DND-41 (cell line): Measurements from ENCODE around the gene NFIA.

Source experiments
- ATAC-seq: fragments of 200-7000 bp; cut with Tn5 transposase; 3 replicates; pipeline ENCODE4 v1.9.1; 2021; ENCODE audit warnings: low read depth; ENCODE audit not compliant: insufficient read depth
- DNase-seq: peaks from one replicate; pipeline ENCODE4 v3.0.0-alpha.2; 2020
- H2AFZ ChIP-seq: 2 replicates; pipeline ENCODE4 v1.6.0; 2012; ENCODE audit warnings: low read depth, low read length
- H3K27ac ChIP-seq: 2 replicates; pipeline ENCODE4 v1.5.1; 2012; ENCODE audit warnings: low read length, inconsistent platforms
- H3K27me3 ChIP-seq: fragments of 200-600 bp; sonication (generic); 2 replicates; pipeline ENCODE4 v1.6.0; 2012; ENCODE audit warnings: low read length, mild to moderate bottlenecking, inconsistent platforms; ENCODE audit not compliant: insufficient read depth, poor library complexity
- H3K36me3 ChIP-seq: 2 replicates; pipeline ENCODE4 v1.5.1; 2012; ENCODE audit warnings: low read length, inconsistent platforms; ENCODE audit not compliant: insufficient read depth
- H3K4me1 ChIP-seq: 2 replicates; pipeline ENCODE4 v1.5.1; 2012; ENCODE audit warnings: mild to moderate bottlenecking, low read length; ENCODE audit not compliant: insufficient read depth
- H3K4me2 ChIP-seq: 2 replicates; pipeline ENCODE4 v1.6.0; 2012; ENCODE audit warnings: mild to moderate bottlenecking, moderate library complexity, low read length, inconsistent platforms; ENCODE audit not compliant: insufficient read depth
- H3K4me3 ChIP-seq, 2 experiments: fragments of 200-600 bp in 1 of 2; shearing (Covaris generic) in 1 of 2; 2 replicates each; pipeline ENCODE4 v1.5.1; 2012 to 2016; ENCODE audit warnings: inconsistent platforms in 2 of 2, low read length in 2 of 2, mild to moderate bottlenecking in 2 of 2, low read depth in 1 of 2, moderate library complexity in 1 of 2
- H3K79me2 ChIP-seq: 2 replicates; pipeline ENCODE4 v1.6.0; 2012; ENCODE audit warnings: low read length, inconsistent platforms; ENCODE audit not compliant: insufficient read depth
- H3K9ac ChIP-seq: 2 replicates; pipeline ENCODE4 v1.6.0; 2012; ENCODE audit warnings: low read depth, mild to moderate bottlenecking, inconsistent platforms, low read length, moderate library complexity
- H3K9me3 ChIP-seq: 2 replicates; pipeline ENCODE4 v1.5.1; 2012; ENCODE audit warnings: low read length, moderate library complexity, mild to moderate bottlenecking, inconsistent platforms; ENCODE audit not compliant: insufficient read depth, severe bottlenecking
- H4K20me1 ChIP-seq: 2 replicates; pipeline ENCODE4 v1.6.0; 2012; ENCODE audit warnings: low read length; ENCODE audit not compliant: insufficient read depth
- CTCF ChIP-seq: IDR thresholded peaks from 2 replicates; pipeline ENCODE4 v1.5.1; 2012; ENCODE audit warnings: borderline replicate concordance, low read length, moderate library complexity, mild to moderate bottlenecking; ENCODE audit not compliant: poor library complexity, severe bottlenecking; ENCODE audit errors: extremely low read depth
- EZH2 ChIP-seq: IDR thresholded peaks from 3 replicates; pipeline ENCODE4 v1.6.1; 2012; ENCODE audit warnings: borderline replicate concordance, low read depth, mild to moderate bottlenecking, moderate library complexity, low read length, inconsistent platforms; ENCODE audit not compliant: severe bottlenecking

The NFIA gene

DNA sequence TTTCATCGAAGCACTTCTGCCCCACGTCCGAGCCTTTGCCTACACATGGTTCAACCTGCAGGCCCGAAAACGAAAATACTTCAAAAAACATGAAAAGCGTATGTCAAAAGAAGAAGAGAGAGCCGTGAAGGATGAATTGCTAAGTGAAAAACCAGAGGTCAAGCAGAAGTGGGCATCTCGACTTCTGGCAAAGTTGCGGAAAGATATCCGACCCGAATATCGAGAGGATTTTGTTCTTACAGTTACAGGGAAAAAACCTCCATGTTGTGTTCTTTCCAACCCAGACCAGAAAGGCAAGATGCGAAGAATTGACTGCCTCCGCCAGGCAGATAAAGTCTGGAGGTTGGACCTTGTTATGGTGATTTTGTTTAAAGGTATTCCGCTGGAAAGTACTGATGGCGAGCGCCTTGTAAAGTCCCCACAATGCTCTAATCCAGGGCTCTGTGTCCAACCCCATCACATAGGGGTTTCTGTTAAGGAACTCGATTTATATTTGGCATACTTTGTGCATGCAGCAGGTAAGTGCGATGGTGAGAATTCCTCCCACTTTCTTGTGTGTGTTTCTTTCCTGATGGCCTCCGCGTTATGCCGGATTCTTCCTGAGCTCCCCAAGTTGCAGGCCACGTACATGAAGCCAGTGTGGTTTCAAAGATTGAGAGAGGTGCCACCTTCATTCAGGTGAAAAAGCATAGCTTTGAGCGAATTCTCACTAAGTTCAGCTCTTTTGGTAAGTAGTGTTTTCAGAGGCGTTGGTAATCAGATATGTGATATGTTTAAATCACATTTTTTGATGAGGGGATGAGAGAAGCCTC is 6.0 kb downstream of the NFIA start:
- ATAC-seq (no peak), DNase-seq (no peak)
- no peak overlapping the region for H3K9ac ChIP-seq
- H4K20me1 ChIP-seq, result no peaks in the 10 kb centered on the region
- H3K79me2 ChIP-seq, result no peaks in the 10 kb centered on the region
- H3K27ac ChIP-seq, result no peak overlapping the region
- TF ChIP-seq EZH2 (no peak), CTCF (no peak)
- no peak overlapping the region for H2AFZ ChIP-seq
- no peaks in the 10 kb centered on the region for H3K9me3 ChIP-seq
- H3K36me3 ChIP-seq, result no peaks in the 10 kb centered on the region
- H3K27me3 ChIP-seq, result no peaks in the 10 kb centered on the region
- no peak overlapping the region for H3K4me3 ChIP-seq
- H3K4me2 ChIP-seq, result no peak overlapping the region
- H3K4me1 ChIP-seq, result no peaks in the 10 kb centered on the region

- no peak overlapping the region for H3K4me2 ChIP-seq
- H3K27me3 ChIP-seq, result no peaks in the 10 kb centered on the region
- H3K4me1 ChIP-seq, result no peaks in the 10 kb centered on the region
- no peaks in the 10 kb centered on the region for H3K79me2 ChIP-seq
- no peak overlapping the region for H3K27ac ChIP-seq
- TF ChIP-seq EZH2 (no peak), CTCF (no peak)
- H2AFZ ChIP-seq, result no peak overlapping the region
- no peak for ATAC-seq
- DNase-seq, result no peak
- no peaks in the 10 kb centered on the region for H3K36me3 ChIP-seq
- no peaks in the 10 kb centered on the region for H4K20me1 ChIP-seq
- H3K9ac ChIP-seq, result no peak overlapping the region
- H3K9me3 ChIP-seq, result no peaks in the 10 kb centered on the region
- H3K4me3 ChIP-seq, result no peak overlapping the region
These were observed 7.0 kb downstream of the NFIA start for GRCh38 chr1:61089338-61089737.

DNA sequence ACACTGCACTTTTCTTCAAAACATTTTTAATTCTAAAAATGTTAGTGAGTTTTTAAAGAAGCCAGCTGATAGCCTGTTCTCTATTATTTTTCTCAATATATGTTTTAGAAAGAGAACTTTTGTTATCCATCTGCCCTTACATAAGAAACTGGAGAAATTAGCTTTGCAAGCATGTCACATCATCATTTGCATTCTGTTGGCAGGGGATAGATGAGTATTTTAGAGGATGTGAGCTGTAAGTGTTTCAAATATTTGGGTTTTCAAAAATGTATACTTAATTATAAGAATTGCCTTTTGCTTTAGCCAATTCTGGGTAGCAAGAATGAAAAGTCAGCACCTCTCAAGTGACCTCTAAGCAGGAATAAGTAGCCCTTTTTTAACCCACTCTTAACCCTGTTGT is 7.4 kb downstream of the NFIA start:
- TF ChIP-seq CTCF, result no peak
- no peak for TF ChIP-seq EZH2
- Histone ChIP-seq H3K4me1 (no peaks in the 10 kb centered on the region), H3K79me2 (no peaks in the 10 kb centered on the region), H3K4me3 (no peak overlapping the region), H2AFZ (no peak overlapping the region), H3K4me2 (no peak overlapping the region), H3K27me3 (no peaks in the 10 kb centered on the region), H3K27ac (no peak overlapping the region), H3K36me3 (no peaks in the 10 kb centered on the region), H3K9me3 (no peaks in the 10 kb centered on the region), H3K9ac (no peak overlapping the region), H4K20me1 (no peaks in the 10 kb centered on the region)
- DNase-seq (no peak), ATAC-seq (no peak)

DNA sequence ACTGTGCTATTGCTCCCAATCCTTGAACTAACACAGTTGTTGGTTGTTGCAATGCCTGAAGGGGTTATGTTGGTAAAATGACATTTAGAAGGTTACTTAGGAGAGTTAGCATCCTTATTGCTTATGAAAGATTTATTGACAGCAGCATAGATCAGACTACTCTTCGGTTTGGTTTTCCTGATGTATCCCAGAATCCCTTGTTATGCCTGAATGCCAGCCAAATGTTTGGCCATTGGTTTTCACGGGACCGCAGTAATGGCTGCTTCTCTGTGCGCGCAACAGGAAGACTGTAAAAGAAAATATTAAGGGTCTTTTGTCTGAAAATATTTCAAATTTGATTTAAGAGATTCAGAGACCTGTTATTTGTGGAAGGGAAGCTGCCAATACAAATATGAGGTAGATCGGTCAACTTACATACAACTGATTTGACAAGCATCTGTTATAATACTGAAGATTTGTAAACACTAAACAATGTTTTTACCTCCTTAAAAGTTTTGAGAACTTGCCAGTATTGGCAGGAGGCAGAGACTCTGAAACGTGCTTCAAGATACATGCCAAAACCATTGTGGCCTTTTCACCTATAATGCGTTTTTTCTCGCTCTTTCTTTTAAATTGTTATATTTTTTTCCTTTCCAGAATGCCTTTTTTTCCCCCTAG is 8.3 kb downstream of the NFIA start:
- ATAC-seq (no peak), DNase-seq (no peak)
- H3K36me3 ChIP-seq, result no peaks in the 10 kb centered on the region
- no peak overlapping the region for H3K9ac ChIP-seq
- no peaks in the 10 kb centered on the region for H3K79me2 ChIP-seq
- no peaks in the 10 kb centered on the region for H3K4me1 ChIP-seq
- H3K27ac ChIP-seq, result no peak overlapping the region
- no peak for TF ChIP-seq CTCF
- TF ChIP-seq EZH2, result no peak
- no peak overlapping the region for H2AFZ ChIP-seq
- H3K4me3 ChIP-seq, result no peak overlapping the region
- no peak overlapping the region for H3K4me2 ChIP-seq
- H3K27me3 ChIP-seq, result no peaks in the 10 kb centered on the region
- no peaks in the 10 kb centered on the region for H4K20me1 ChIP-seq
- H3K9me3 ChIP-seq, result no peaks in the 10 kb centered on the region
